Smooth muscle cell (in vitro differentiated cells): ENCODE data around the gene NACAD. TPM values are rescaled to one million over a fixed set of nuclear protein-coding genes. Genes with fewer than 3 reads are reported as not detected.

Experiments used
- DNase-seq: peaks from one replicate; lab custom pipeline; 2025; ENCODE audit not compliant: unreplicated experiment; lab: John Stamatoyannopoulos, UW
- H2AFZ ChIP-seq: fragments of 200-600 bp; sonication (generic); 2 replicates; pipeline ENCODE4 v1.6.0; 2016; ENCODE audit warnings: antibody characterized with exemption, low read depth, mild to moderate bottlenecking
- H3F3A ChIP-seq: fragments of 200-600 bp; sonication (generic); 2 replicates; pipeline ENCODE4 v1.6.0; 2017; ENCODE audit warnings: antibody characterized with exemption, low read depth
- H3K27ac ChIP-seq: fragments of 200-600 bp; sonication (generic); 2 replicates; pipeline ENCODE4 v1.5.1; 2016; ENCODE audit warnings: low read depth, mild to moderate bottlenecking
- H3K27me3 ChIP-seq: fragments of 200-600 bp; sonication (generic); 2 replicates; pipeline ENCODE4 v1.6.1; 2016; ENCODE audit warnings: low read depth, mild to moderate bottlenecking
- H3K36me3 ChIP-seq: fragments of 200-600 bp; sonication (generic); 2 replicates; pipeline ENCODE4 v1.5.1; 2016; ENCODE audit warnings: low read depth
- H3K4me1 ChIP-seq: fragments of 200-600 bp; sonication (generic); 2 replicates; pipeline ENCODE4 v1.5.1; 2016; ENCODE audit warnings: low read depth
- H3K4me2 ChIP-seq: fragments of 200-600 bp; sonication (generic); 2 replicates; pipeline ENCODE4 v1.6.0; 2016; ENCODE audit warnings: mild to moderate bottlenecking
- H3K4me3 ChIP-seq: fragments of 200-600 bp; sonication (generic); 2 replicates; pipeline ENCODE4 v1.5.1; 2016; ENCODE audit warnings: mild to moderate bottlenecking
- H3K79me2 ChIP-seq: fragments of 200-600 bp; sonication (generic); 2 replicates; pipeline ENCODE4 v1.6.0; 2016; ENCODE audit warnings: low read depth, mild to moderate bottlenecking
- H3K9ac ChIP-seq: fragments of 200-600 bp; sonication (generic); 2 replicates; pipeline ENCODE4 v1.6.0; 2016; ENCODE audit warnings: low read depth
- H3K9me3 ChIP-seq: fragments of 200-600 bp; sonication (generic); replicated peaks from 2 replicates; pipeline ENCODE4 v1.5.1; 2016; ENCODE audit warnings: low read depth
- H4K20me1 ChIP-seq: fragments of 200-600 bp; sonication (generic); 2 replicates; pipeline ENCODE4 v1.6.0; 2016; ENCODE audit warnings: low read depth
- CTCF ChIP-seq: fragments of 200-600 bp; sonication (generic); IDR thresholded peaks from 2 replicates; pipeline ENCODE4 v1.5.1; 2017; ENCODE audit warnings: borderline replicate concordance, mild to moderate bottlenecking, antibody characterized with exemption; ENCODE audit not compliant: insufficient read depth, poor library complexity, severe bottlenecking
- WGBS: methylation state at CpG from one replicate; pipeline ENCODE4 v1.1.7; 2016; ENCODE audit warnings: low lambda C conversion rate; 5-methylcytosine and 5-hydroxymethylcytosine counted together
- polyA plus RNA-seq: library from polyadenylated mRNA; unstranded; fragments of >200 nt; fragmentation: Nextera tagmentation; extraction: Ambion mirVana; gene quantifications from 2 replicates; pipeline ENCODE4 v1.2.1, GENCODE V29; 2016
- total RNA-seq: library from RNA; depleted of rRNA; stranded (reverse); fragments of >200 nt; gene quantifications from 2 replicates; pipeline ENCODE4 v1.2.3, GENCODE V29; 2014

Gene NACAD
- total and polyA plus RNA-seq, 2 experiments from 2014 or later: 5.3 to 12.5 TPM

- H2AFZ ChIP-seq: no peak overlapping the region
- no peaks in the 10 kb centered on the region for H3K9me3 ChIP-seq
- H3K4me2 ChIP-seq: no peak overlapping the region
- no peaks in the 10 kb centered on the region for H3F3A ChIP-seq
- TF ChIP-seq CTCF: no peak
- no peak overlapping the region for H3K4me3 ChIP-seq
- no peaks in the 10 kb centered on the region for H3K79me2 ChIP-seq
- no peak for DNase-seq
- no peaks in the 10 kb centered on the region for H3K36me3 ChIP-seq
- H3K27ac ChIP-seq: no peak overlapping the region
- H3K9ac ChIP-seq: no peak overlapping the region
- no peaks in the 10 kb centered on the region for H3K4me1 ChIP-seq
- H3K27me3 ChIP-seq: no peaks in the 10 kb centered on the region
- no peaks in the 10 kb centered on the region for H4K20me1 ChIP-seq
- 93% methylated on average over 17 of the region's 17 CpGs for WGBS
Measured at GRCh38 chr7:45080265-45080957, 8.4 kb downstream of the NACAD start.

- no peak overlapping the region for H3K27ac ChIP-seq
- H2AFZ ChIP-seq: no peak overlapping the region
- no peaks in the 10 kb centered on the region for H3F3A ChIP-seq
- no peak overlapping the region for H3K4me3 ChIP-seq
- DNase-seq: no peak
- 94% methylated on average over 8 of the region's 8 CpGs for WGBS
- H3K4me1 ChIP-seq: no peaks in the 10 kb centered on the region
- H3K4me2 ChIP-seq: no peak overlapping the region
- no peak for TF ChIP-seq CTCF
- H3K79me2 ChIP-seq: no peaks in the 10 kb centered on the region
- H3K9me3 ChIP-seq: no peaks in the 10 kb centered on the region
- no peaks in the 10 kb centered on the region for H3K36me3 ChIP-seq
- no peak overlapping the region for H3K9ac ChIP-seq
- H3K27me3 ChIP-seq: no peaks in the 10 kb centered on the region
- H4K20me1 ChIP-seq: no peaks in the 10 kb centered on the region
Measured at GRCh38 chr7:45078125-45078681, 10.6 kb downstream of the NACAD start.

GRCh38 chr7:45077579-45077978, 11.2 kb downstream of the NACAD start:
- H3K36me3 ChIP-seq: no peaks in the 10 kb centered on the region
- H3K27ac ChIP-seq: no peak overlapping the region
- 97% methylated on average over 9 of the region's 9 CpGs for WGBS
- no peaks in the 10 kb centered on the region for H4K20me1 ChIP-seq
- H3K4me3 ChIP-seq: no peak overlapping the region
- H3K9ac ChIP-seq: no peak overlapping the region
- H2AFZ ChIP-seq: no peak overlapping the region
- H3F3A ChIP-seq: no peaks in the 10 kb centered on the region
- no peak for TF ChIP-seq CTCF
- no peak overlapping the region for H3K4me2 ChIP-seq
- H3K27me3 ChIP-seq: no peaks in the 10 kb centered on the region
- no peaks in the 10 kb centered on the region for H3K9me3 ChIP-seq
- no peaks in the 10 kb centered on the region for H3K4me1 ChIP-seq
- no peaks in the 10 kb centered on the region for H3K79me2 ChIP-seq
- DNase-seq: no peak

GRCh38 chr7:45076946-45077345, 11.8 kb downstream of the NACAD start:
- H3K4me3 ChIP-seq: no peak overlapping the region
- H3K4me2 ChIP-seq: no peak overlapping the region
- no peaks in the 10 kb centered on the region for H3K36me3 ChIP-seq
- H3K4me1 ChIP-seq: no peaks in the 10 kb centered on the region
- no peak overlapping the region for H3K9ac ChIP-seq
- no peak for DNase-seq
- H3K27me3 ChIP-seq: no peaks in the 10 kb centered on the region
- WGBS: 98% methylated on average over 5 of the region's 5 CpGs
- no peak overlapping the region for H2AFZ ChIP-seq
- H3K27ac ChIP-seq: no peak overlapping the region
- no peaks in the 10 kb centered on the region for H3K9me3 ChIP-seq
- H4K20me1 ChIP-seq: no peaks in the 10 kb centered on the region
- H3K79me2 ChIP-seq: no peaks in the 10 kb centered on the region
- no peak for TF ChIP-seq CTCF
- H3F3A ChIP-seq: no peaks in the 10 kb centered on the region
